GM21786 (cell line): Measurements from ENCODE around the gene CENPM.
A peak's percentile ranks its signal among the peaks of the same experiment; 100 is the strongest.

Source experiments
- ATAC-seq: cut with Tn5 transposase; IDR thresholded peaks from one replicate; pipeline ENCODE4 v1.9.1; 2021; ENCODE audit not compliant: unreplicated experiment

CENPM gene

DNA sequence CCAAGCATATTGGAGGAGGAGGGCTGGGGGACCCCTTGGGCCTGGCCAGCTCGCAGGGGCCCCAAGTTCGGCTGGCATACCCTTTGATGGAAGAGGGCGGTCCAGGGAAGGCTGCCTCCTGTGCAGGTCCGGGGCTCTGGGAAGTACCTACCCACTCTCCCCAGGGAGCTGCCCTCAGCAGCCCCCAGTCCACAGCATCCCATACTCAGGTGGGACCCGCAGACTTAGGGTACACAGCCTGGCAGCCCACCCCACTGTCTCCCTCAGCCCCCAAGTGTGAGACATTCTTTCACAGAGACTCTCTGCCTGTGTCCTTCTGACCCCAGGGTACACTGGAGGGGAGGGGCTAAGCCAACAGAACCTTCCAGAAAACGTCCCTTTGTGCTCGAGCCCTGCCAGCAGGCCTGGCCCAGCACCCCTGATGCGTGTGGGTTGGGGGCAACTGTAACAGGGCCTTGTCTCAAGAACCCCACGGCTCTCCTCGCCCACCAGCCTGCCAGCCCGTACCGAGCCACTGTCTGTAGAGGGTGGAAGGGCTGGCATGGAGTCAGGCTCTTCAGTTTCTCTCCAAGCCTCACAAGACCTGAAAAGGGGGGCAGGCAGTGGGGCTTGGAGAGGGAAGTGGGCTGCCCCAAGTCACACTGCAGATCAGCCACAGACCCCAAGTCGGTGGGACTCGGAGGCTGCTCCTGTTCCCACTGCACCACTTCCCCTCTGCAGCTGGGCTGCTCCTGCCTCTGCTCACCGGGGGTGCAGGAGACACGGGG is 13.4 kb downstream of the CENPM start:
- no peak for ATAC-seq

- no peak for ATAC-seq
Observed at GRCh38 chr22:41932353-41932752, 14.6 kb downstream of the CENPM start.

GRCh38 chr22:41931701-41932269 is 15.2 kb downstream of the CENPM start:
- no peak for ATAC-seq

GRCh38 chr22:41929418-41929810 is 17.5 kb downstream of the CENPM start:
- ATAC-seq: no peak

GRCh38 chr22:41928593-41929417 is 18.1 kb downstream of the CENPM start:
- ATAC-seq: no peak

GRCh38 chr22:41927813-41928212 is 19.1 kb downstream of the CENPM start:
- ATAC-seq: no peak

GRCh38 chr22:41925783-41926460 is 21.0 kb downstream of the CENPM start:
- ATAC-seq: no peak

- no peak for ATAC-seq
Observed at GRCh38 chr22:41923595-41924276, 23.2 kb downstream of the CENPM start.

DNA sequence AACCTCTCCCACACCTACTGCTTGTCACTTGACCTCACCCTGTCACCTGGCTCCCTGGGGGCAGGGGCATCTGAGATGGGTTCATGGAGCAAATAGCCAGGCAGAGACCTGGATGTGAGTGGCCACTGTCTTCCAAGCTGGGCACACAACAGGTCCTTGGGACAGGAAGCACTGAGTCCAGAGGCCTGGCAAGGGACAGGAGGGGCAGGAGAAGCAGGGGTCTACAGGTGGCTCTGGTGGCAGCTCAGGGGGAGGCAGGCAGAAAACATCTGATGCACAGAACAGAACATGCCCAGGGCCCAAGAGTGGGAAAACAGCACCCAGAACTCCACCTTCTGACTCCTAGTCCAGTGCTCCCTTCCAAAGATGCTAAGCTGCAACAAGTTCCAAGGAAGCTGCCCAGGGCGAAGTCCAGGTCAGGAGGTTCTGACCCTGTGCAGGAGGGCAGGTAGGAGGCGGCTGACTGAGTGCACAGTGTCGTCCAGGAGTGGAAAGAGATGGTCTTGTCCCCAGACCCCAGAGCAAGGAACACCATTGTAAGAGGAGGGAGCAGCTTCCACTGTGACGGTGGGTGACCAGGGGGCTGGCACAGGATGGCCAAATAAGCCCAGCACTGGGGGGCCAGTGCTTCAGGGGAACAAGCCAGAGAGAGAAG is 23.9 kb downstream of the CENPM start:
- no peak for ATAC-seq

DNA sequence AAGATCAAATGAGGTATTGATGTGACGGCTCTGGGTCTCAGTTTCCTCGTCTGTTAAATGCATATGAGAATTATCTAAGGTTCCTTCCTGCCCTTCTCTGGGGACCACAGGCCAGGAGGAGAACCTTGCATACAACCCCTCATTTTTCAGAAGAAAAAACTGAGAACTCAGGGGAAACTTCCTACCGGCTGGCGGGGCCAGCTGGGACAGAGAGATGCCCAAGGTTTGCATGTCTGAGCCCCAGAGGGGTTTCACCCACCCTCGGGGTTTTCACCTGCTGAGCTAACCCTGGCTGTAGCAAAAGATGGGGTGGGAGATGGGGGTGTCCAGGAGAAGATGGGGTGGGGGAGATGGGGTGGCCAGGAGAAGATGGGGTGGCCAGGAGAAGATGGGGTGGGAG is 24.6 kb downstream of the CENPM start:
- ATAC-seq: no peak

GRCh38 chr22:41920271-41920976 is 26.5 kb downstream of the CENPM start:
- peak; percentile 20 for ATAC-seq

- ATAC-seq: peak; percentile 48
Observed at GRCh38 chr22:41919357-41920224, 27.4 kb downstream of the CENPM start.

- no peak for ATAC-seq
Observed at GRCh38 chr22:41917903-41918791, 28.8 kb downstream of the CENPM start.

GRCh38 chr22:41917375-41917902 is 29.5 kb downstream of the CENPM start:
- ATAC-seq: no peak

DNA sequence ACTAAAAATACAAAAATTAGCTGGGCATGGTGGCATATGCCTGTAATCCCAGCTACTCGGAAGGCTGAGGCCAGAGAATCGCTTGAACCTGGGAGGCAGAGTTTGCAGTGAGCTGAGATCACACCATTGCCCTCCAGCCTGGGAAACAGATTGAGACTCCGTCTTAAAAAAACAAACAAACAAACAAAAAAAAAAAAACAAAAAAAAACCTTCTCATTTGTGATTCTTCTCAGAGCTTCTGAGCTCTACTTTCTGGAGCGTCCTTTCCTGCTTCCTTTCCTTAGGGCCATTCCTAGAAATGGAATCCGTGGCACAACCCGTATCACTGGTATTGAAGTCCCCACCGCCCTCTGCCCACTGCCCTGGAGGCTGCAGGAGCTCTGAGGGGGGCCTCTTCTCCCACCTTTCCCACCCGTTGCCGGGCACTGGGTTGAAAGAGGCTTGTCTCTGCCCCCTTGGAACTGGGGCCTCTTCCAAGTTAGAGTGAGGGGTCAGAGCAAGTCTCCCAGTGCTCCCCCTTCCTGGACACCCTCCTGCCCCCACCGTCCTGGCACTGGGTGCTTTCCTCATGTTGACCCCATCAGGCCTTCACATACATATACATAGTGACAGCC is 30.1 kb downstream of the CENPM start:
- ATAC-seq: no peak

- no peak for ATAC-seq
Observed at GRCh38 chr22:41915786-41916493, 31.0 kb downstream of the CENPM start.
